Measurements from ENCODE around the gene CALM1. TPM values are rescaled to one million over a fixed set of nuclear protein-coding genes. Genes with fewer than 3 reads are reported as not detected.
"Not testable (repeated sequence)": the region's sequence is repeated elsewhere in the genome, so short reads cannot be mapped to it uniquely, and the experiment has no call there.

CALM1 gene
- total and polyA plus RNA-seq, 5 donors = 301 to 508 (median 426) TPM

GRCh38 chr14:90383731-90384542, 12.9 kb upstream of the CALM1 start:
- peak; percentile 66 to 87 (median 86) for DNase-seq
- under 1% methylated on average over 37 of the region's 37 CpGs for WGBS
- Histone ChIP-seq H3K9me3 (ENCODE audit: control insufficient read depth, low read length) (no peaks in the 10 kb centered on the region), H3K4me3 (ENCODE audit: low read length) (peak overlapping the region; percentile 56), H3K27me3 (ENCODE audit: control insufficient read depth, insufficient read depth) (no peaks in the 10 kb centered on the region), H3K4me1 (ENCODE audit: control insufficient read depth, insufficient read depth, low read length) (no peaks in the 10 kb centered on the region), H3K27ac (ENCODE audit: low read length) (peak overlapping the region; percentile 99)
- peak; percentile 42 to 47 for ATAC-seq
- intact Hi-C loops (cut with DNase I) = loop anchor here in 1 of 4 donors (5.0 kb wide), 1 partner anchor 82 kb away; no protein-coding TSS in a partner anchor

GRCh38 chr14:90384543-90384911, 12.3 kb upstream of the CALM1 start:
- DNase-seq (no peak), ATAC-seq (no peak)
- no peaks in the 10 kb centered on the region for H3K9me3 ChIP-seq (ENCODE audit: control insufficient read depth, low read length)
- H3K27me3 ChIP-seq (ENCODE audit: control insufficient read depth, insufficient read depth) = no peaks in the 10 kb centered on the region
- intact Hi-C loops (cut with DNase I) = loop anchor here in 1 of 4 donors (5.0 kb wide), 1 partner anchor 82 kb away; no protein-coding TSS in a partner anchor
- 58% methylated on average over 3 of the region's 3 CpGs for WGBS
- H3K4me1 ChIP-seq (ENCODE audit: control insufficient read depth, insufficient read depth, low read length) = no peaks in the 10 kb centered on the region
- H3K27ac ChIP-seq (ENCODE audit: low read length) = peak overlapping the region; percentile 99
- H3K4me3 ChIP-seq (ENCODE audit: low read length) = no peak overlapping the region

- intact Hi-C loops (cut with DNase I) = no loop called here
- no peaks in the 10 kb centered on the region for H3K4me1 ChIP-seq (ENCODE audit: control insufficient read depth, insufficient read depth, low read length)
- no peaks in the 10 kb centered on the region for H3K9me3 ChIP-seq (ENCODE audit: control insufficient read depth, low read length)
- H3K27ac ChIP-seq (ENCODE audit: low read length) = no peak overlapping the region
- DNase-seq (no peak), ATAC-seq (no peak)
- H3K27me3 ChIP-seq (ENCODE audit: control insufficient read depth, insufficient read depth) = no peaks in the 10 kb centered on the region
- no peak overlapping the region for H3K4me3 ChIP-seq (ENCODE audit: low read length)
- WGBS = 89% methylated on average over 2 of the region's 2 CpGs
These were observed 10.5 kb upstream of the CALM1 start for GRCh38 chr14:90386321-90386720.

- ATAC-seq = no peak
- Histone ChIP-seq H3K4me3 (ENCODE audit: low read length) (no peak overlapping the region), H3K9me3 (ENCODE audit: control insufficient read depth, low read length) (no peaks in the 10 kb centered on the region), H3K27ac (ENCODE audit: low read length) (no peak overlapping the region), H3K4me1 (ENCODE audit: control insufficient read depth, insufficient read depth, low read length) (no peaks in the 10 kb centered on the region), H3K27me3 (ENCODE audit: control insufficient read depth, insufficient read depth) (no peaks in the 10 kb centered on the region)
- no peak for DNase-seq
- intact Hi-C loops (cut with DNase I) = no loop called here
- 55% methylated on average over 2 of the region's 2 CpGs for WGBS
These were observed 9.5 kb upstream of the CALM1 start for GRCh38 chr14:90387206-90387760.

GRCh38 chr14:90388437-90388836, 8.4 kb upstream of the CALM1 start:
- 67% methylated on average over 4 of the region's 4 CpGs for whole genome bisulfite sequencing
- no peaks in the 10 kb centered on the region for H3K9me3 ChIP-seq (ENCODE audit: control insufficient read depth, low read length)
- H3K4me1 ChIP-seq (ENCODE audit: control insufficient read depth, insufficient read depth, low read length) = no peaks in the 10 kb centered on the region
- H3K4me3 ChIP-seq (ENCODE audit: low read length) = no peak overlapping the region
- no peak for DNase-seq
- intact Hi-C loops (cut with DNase I) = no loop called here
- no peaks in the 10 kb centered on the region for H3K27me3 ChIP-seq (ENCODE audit: control insufficient read depth, insufficient read depth)
- ATAC-seq = no peak
- no peak overlapping the region for H3K27ac ChIP-seq (ENCODE audit: low read length)

GRCh38 chr14:90388982-90389381, 7.8 kb upstream of the CALM1 start:
- no peak for DNase-seq
- no peaks in the 10 kb centered on the region for H3K9me3 ChIP-seq (ENCODE audit: control insufficient read depth, low read length)
- no peak overlapping the region for H3K4me3 ChIP-seq (ENCODE audit: low read length)
- H3K27me3 ChIP-seq (ENCODE audit: control insufficient read depth, insufficient read depth) = no peaks in the 10 kb centered on the region
- H3K4me1 ChIP-seq (ENCODE audit: control insufficient read depth, insufficient read depth, low read length) = no peaks in the 10 kb centered on the region
- no peak overlapping the region for H3K27ac ChIP-seq (ENCODE audit: low read length)
- WGBS = 82% methylated on average over 1 of the region's 1 CpG
- intact Hi-C loops (cut with DNase I) = no loop called here
- no peak for ATAC-seq

- peaks cover 2% of the 10 kb centered on the region for H3K4me1 ChIP-seq (ENCODE audit: control insufficient read depth, insufficient read depth, low read length)
- DNase-seq = no peak
- ATAC-seq = no peak
- no peaks in the 10 kb centered on the region for H3K27me3 ChIP-seq (ENCODE audit: control insufficient read depth, insufficient read depth)
- H3K4me3 ChIP-seq (ENCODE audit: low read length) = no peak overlapping the region
- WGBS = 82% methylated on average over 3 of the region's 3 CpGs
- H3K9me3 ChIP-seq (ENCODE audit: control insufficient read depth, low read length) = no peaks in the 10 kb centered on the region
- H3K27ac ChIP-seq (ENCODE audit: low read length) = no peak overlapping the region
- intact Hi-C loops (cut with DNase I) = no loop called here
These were observed 2.9 kb upstream of the CALM1 start for GRCh38 chr14:90393966-90394365.

- DNase-seq; ATAC-seq; H3K27me3 ChIP-seq (ENCODE audit: control insufficient read depth, insufficient read depth); H3K27ac ChIP-seq (ENCODE audit: low read length); H3K9me3 ChIP-seq (ENCODE audit: control insufficient read depth, low read length); H3K4me1 ChIP-seq (ENCODE audit: control insufficient read depth, insufficient read depth, low read length); H3K4me3 ChIP-seq (ENCODE audit: low read length): not testable (repeated sequence)
- intact Hi-C loops (cut with DNase I) = loop anchor here in 2 of 4 donors (5.0 kb wide), 1 partner anchor 363 kb away; no protein-coding TSS in a partner anchor
- 97% methylated on average over 8 of the region's 8 CpGs for WGBS
These were observed 2.0 kb upstream of the CALM1 start for GRCh38 chr14:90394782-90395181.

GRCh38 chr14:90397425-90398314, 841 bp downstream of the CALM1 start:
- WGBS = under 1% methylated on average over 88 of the region's 89 CpGs
- intact Hi-C loops (cut with DNase I) = loop anchor here in 2 of 4 donors (5.0 kb wide), 1 partner anchor 360 kb away; no protein-coding TSS in a partner anchor

GRCh38 chr14:90398315-90398839, 1.5 kb downstream of the CALM1 start:
- peak in 2 of 3 donors; percentile 48 to 71 for DNase-seq

More at GRCh38 chr14:90397425-90398314, 841 bp downstream of the CALM1 start:
- ATAC-seq (peak; percentile 67 to 86), DNase-seq (peak; percentile 80 to 89 (median 89))
- peak overlapping the region; percentile 84 for H3K4me3 ChIP-seq (ENCODE audit: low read length)
- no peaks in the 10 kb centered on the region for H3K9me3 ChIP-seq (ENCODE audit: control insufficient read depth, low read length)
- H3K27ac ChIP-seq (ENCODE audit: low read length) = peak overlapping the region; percentile 89
- H3K4me1 ChIP-seq (ENCODE audit: control insufficient read depth, insufficient read depth, low read length) = peaks cover 5% of the 10 kb centered on the region
- no peaks in the 10 kb centered on the region for H3K27me3 ChIP-seq (ENCODE audit: control insufficient read depth, insufficient read depth)

More at GRCh38 chr14:90398315-90398839, 1.5 kb downstream of the CALM1 start:
- WGBS = 3% methylated on average over 35 of the region's 35 CpGs
- Histone ChIP-seq H3K27me3 (ENCODE audit: control insufficient read depth, insufficient read depth) (no peaks in the 10 kb centered on the region), H3K9me3 (ENCODE audit: control insufficient read depth, low read length) (no peaks in the 10 kb centered on the region), H3K27ac (ENCODE audit: low read length) (peak overlapping the region; percentile 75), H3K4me1 (ENCODE audit: control insufficient read depth, insufficient read depth, low read length) (peaks cover 5% of the 10 kb centered on the region), H3K4me3 (ENCODE audit: low read length) (peak overlapping the region; percentile 84)
- ATAC-seq = no peak
- intact Hi-C loops (cut with DNase I) = loop anchor here in 2 of 4 donors (5.0 kb wide), 1 partner anchor 359 kb away; no protein-coding TSS in a partner anchor

All from right cardiac atrium (tissue), 5 donors.